RWPE2 (cell line): ENCODE results near the gene SIM2.

Experiments
- ATAC-seq: fragments of 200-7000 bp; cut with Tn5 transposase; 3 replicates; pipeline ENCODE4 v1.9.1; 2021; ENCODE audit warnings: low read depth
- DNase-seq: peaks from one replicate; pipeline ENCODE4 v3.0.0-alpha.2; 2020; ENCODE audit warnings: low spot score
- H3K27ac ChIP-seq: fragments of 450-650 bp; 2 replicates; pipeline ENCODE4 v1.5.1; 2017; ENCODE audit warnings: mild to moderate bottlenecking; ENCODE audit not compliant: poor library complexity, severe bottlenecking
- H3K27me3 ChIP-seq: fragments of 250-450 bp; sonication (Bioruptor Pico); 2 replicates; pipeline ENCODE4 v1.5.1; 2021; ENCODE audit warnings: mild to moderate bottlenecking, moderate library complexity; ENCODE audit not compliant: insufficient read depth, poor library complexity, severe bottlenecking
- H3K36me3 ChIP-seq: fragments of 250-450 bp; sonication (Bioruptor Pico); 2 replicates; pipeline ENCODE4 v1.5.1; 2020; ENCODE audit warnings: low read depth, mild to moderate bottlenecking, moderate library complexity
- H3K4me1 ChIP-seq: fragments of 250-450 bp; sonication (Bioruptor Pico); 2 replicates; pipeline ENCODE4 v1.5.1; 2021; ENCODE audit warnings: mild to moderate bottlenecking, moderate library complexity; ENCODE audit not compliant: insufficient read depth, poor library complexity, severe bottlenecking
- H3K4me3 ChIP-seq: fragments of 250-450 bp; sonication (Bioruptor Pico); 2 replicates; pipeline ENCODE4 v1.5.1; 2021; ENCODE audit warnings: mild to moderate bottlenecking, moderate library complexity; ENCODE audit not compliant: severe bottlenecking
- H3K9me3 ChIP-seq: fragments of 250-450 bp; sonication (Bioruptor Pico); 2 replicates; pipeline ENCODE4 v1.5.1; 2021; ENCODE audit warnings: mild to moderate bottlenecking, moderate library complexity; ENCODE audit not compliant: severe bottlenecking
- TF ChIP-seq, protein P1 (sequence below): fragments of 450-650 bp; IDR thresholded peaks from one replicate; pipeline ENCODE4 v1.5.1; 2017; ENCODE audit warnings: mild to moderate bottlenecking, moderate library complexity; ENCODE audit not compliant: poor library complexity, severe bottlenecking

The SIM2 gene

DNA sequence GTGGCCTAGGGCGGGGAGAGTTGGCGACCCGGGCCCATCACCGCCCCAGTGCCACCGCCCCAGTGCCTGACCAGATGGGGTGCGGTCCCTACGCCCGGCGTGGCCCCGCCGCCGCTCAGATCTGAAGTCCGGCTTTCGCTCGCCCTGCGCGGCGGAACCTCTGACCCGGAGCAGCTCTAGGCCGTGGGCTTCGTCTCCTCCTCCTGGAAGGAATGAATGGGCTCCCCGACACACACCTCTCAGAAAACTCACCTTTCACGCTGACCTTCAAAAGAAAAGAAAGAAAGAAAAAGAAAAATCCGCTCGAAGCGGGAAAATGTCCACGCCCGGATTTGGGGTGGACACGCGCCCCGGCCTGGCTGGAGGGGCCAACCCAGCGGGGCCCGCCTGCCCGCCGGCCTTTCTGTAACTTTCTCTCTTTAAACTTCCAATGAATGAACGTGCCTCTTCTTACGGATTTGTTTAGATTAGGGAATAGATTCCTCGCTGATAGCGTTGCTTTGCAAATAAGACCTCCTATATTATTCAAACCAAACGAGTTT, 5.4 kb upstream of the SIM2 start:
- Histone ChIP-seq H3K36me3 (no peaks in the 10 kb centered on the region), H3K9me3 (no peaks in the 10 kb centered on the region), H3K27ac (peak overlapping the region; percentile 82), H3K4me1 (peaks cover 5% of the 10 kb centered on the region), H3K4me3 (peak overlapping the region; percentile 26), H3K27me3 (no peaks in the 10 kb centered on the region)
- ATAC-seq (no peak), DNase-seq (no peak)
- TF ChIP-seq, protein P1, sequence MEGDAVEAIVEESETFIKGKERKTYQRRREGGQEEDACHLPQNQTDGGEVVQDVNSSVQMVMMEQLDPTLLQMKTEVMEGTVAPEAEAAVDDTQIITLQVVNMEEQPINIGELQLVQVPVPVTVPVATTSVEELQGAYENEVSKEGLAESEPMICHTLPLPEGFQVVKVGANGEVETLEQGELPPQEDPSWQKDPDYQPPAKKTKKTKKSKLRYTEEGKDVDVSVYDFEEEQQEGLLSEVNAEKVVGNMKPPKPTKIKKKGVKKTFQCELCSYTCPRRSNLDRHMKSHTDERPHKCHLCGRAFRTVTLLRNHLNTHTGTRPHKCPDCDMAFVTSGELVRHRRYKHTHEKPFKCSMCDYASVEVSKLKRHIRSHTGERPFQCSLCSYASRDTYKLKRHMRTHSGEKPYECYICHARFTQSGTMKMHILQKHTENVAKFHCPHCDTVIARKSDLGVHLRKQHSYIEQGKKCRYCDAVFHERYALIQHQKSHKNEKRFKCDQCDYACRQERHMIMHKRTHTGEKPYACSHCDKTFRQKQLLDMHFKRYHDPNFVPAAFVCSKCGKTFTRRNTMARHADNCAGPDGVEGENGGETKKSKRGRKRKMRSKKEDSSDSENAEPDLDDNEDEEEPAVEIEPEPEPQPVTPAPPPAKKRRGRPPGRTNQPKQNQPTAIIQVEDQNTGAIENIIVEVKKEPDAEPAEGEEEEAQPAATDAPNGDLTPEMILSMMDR, result no peak

DNA sequence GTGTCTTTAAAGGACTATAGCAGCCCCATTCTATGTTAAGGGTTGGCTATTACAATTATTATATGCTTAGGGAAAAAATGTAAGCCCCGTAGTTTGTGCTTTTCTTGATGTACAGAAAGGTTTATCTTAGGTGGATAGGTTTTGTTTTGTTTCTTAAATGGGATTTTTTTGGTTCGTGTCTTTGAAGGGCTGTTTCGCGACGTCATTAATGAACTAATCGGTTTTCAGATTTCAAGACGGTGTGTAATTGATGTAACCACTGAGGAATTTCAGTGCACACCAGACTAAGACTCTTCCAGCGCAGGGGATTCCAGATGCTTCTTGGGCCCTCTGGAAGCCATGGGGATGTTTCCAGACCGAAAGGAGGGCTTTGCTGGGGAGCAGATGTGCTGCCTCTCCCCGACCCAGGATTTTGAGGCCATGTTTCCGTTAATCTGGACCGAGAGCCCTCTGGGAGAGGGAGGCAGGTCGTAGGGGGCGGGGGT, 4.8 kb upstream of the SIM2 start:
- Histone ChIP-seq H3K4me3 (no peak overlapping the region), H3K27ac (peak overlapping the region; percentile 82), H3K36me3 (no peaks in the 10 kb centered on the region), H3K9me3 (no peaks in the 10 kb centered on the region), H3K27me3 (no peaks in the 10 kb centered on the region), H3K4me1 (peaks cover 5% of the 10 kb centered on the region)
- TF ChIP-seq, protein P1, result no peak
- no peak for ATAC-seq
- DNase-seq, result no peak

DNA sequence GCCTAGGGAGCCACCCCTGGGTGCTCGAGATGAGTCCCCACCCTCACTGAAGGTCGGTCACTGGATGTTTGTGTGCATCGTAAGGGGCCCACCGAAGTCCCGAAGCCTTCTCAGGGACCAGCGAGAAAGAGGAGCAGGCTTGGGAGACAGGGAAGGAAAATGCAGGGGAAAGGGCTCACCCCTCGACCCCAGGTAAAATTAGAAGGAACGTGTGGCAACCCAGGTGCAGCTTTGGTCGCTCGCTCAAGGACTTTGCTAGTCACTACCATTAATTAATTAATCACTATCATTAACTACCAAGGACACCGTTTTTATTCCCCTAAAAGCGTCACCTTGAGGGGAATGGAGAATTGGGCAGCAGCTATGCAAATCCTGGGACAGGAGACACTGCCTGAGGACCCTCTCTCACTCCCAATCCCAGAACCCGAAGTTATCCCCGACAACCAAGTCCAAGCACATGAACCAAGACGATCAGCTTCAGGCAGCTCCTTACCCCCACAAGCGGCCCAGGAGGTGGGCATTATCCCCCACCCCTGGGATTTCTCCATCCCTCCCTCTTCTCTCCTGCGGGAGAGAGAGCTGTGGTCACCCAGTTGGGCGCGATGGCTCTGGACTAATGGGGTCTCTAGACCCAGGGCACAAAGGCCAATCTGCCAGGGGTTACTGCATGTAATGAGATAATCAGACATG, 4.2 kb upstream of the SIM2 start:
- H3K27me3 ChIP-seq, result no peaks in the 10 kb centered on the region
- H3K27ac ChIP-seq, result peak overlapping the region; percentile 82
- no peak for DNase-seq
- H3K4me3 ChIP-seq, result no peak overlapping the region
- H3K4me1 ChIP-seq, result peaks cover 5% of the 10 kb centered on the region
- H3K9me3 ChIP-seq, result no peaks in the 10 kb centered on the region
- TF ChIP-seq, protein P1, result no peak
- no peak for ATAC-seq
- H3K36me3 ChIP-seq, result no peaks in the 10 kb centered on the region

DNA sequence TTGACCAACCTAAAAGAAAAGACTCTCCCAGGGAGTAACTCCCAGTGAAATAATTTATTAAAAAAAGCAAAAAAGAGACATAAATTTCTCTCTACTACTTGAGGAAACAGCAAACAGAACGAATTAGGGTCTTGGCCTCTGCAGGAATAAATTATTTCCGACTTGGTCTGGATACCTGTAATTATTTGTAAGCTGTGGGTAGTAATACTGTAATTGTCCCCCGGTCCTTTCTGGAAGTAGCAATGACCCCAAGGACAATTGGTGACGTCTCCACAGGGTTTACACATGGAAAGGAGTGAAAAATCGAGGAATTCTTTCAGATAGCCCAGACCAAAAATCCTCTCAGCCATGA, 3.7 kb upstream of the SIM2 start:
- Histone ChIP-seq H3K4me1 (peaks cover 5% of the 10 kb centered on the region), H3K9me3 (no peaks in the 10 kb centered on the region), H3K4me3 (peak overlapping the region; percentile 93), H3K36me3 (no peaks in the 10 kb centered on the region), H3K27me3 (no peaks in the 10 kb centered on the region), H3K27ac (peak overlapping the region; percentile 82)
- DNase-seq, result no peak
- no peak for ATAC-seq
- TF ChIP-seq, protein P1, result no peak
